ENCODE measurements around the gene PLBD1.

Gene PLBD1
- 0.04 to 0.06 reads per million in 2 experiments for total RNA-seq

GRCh38 chr12:14567351-14568162, at the start of gene PLBD1:
Gene PLBD1 (minus strand): TSS chr12:14567883. CDS start chr12:14567696, 187 bp downstream.
- DNase-seq (ENCODE audit: low read depth), result no peak

GRCh38 chr12:14614704-14615121, 47.0 kb upstream of the PLBD1 start:
- DNase-seq (ENCODE audit: low read depth), result no peak

- DNase-seq (ENCODE audit: low read depth), result no peak
Observed at GRCh38 chr12:14613718-14614117, 46.0 kb upstream of the PLBD1 start.

- DNase-seq (ENCODE audit: low read depth), result no peak
Observed at GRCh38 chr12:14612898-14613445, 45.3 kb upstream of the PLBD1 start.

GRCh38 chr12:14612250-14612649, 44.6 kb upstream of the PLBD1 start:
- DNase-seq (ENCODE audit: low read depth), result no peak

GRCh38 chr12:14611640-14612203, 44.0 kb upstream of the PLBD1 start:
- no peak for DNase-seq (ENCODE audit: low read depth)

- DNase-seq (ENCODE audit: low read depth), result no peak
Observed at GRCh38 chr12:14607568-14607967, 39.9 kb upstream of the PLBD1 start.

GRCh38 chr12:14605401-14605989, 37.8 kb upstream of the PLBD1 start:
- DNase-seq (ENCODE audit: low read depth), result no peak

GRCh38 chr12:14601692-14602478, 34.2 kb upstream of the PLBD1 start:
- DNase-seq (ENCODE audit: low read depth), result no peak

- no peak for DNase-seq (ENCODE audit: low read depth)
Observed at GRCh38 chr12:14597480-14597879, 29.8 kb upstream of the PLBD1 start.

GRCh38 chr12:14591719-14592118, 24.0 kb upstream of the PLBD1 start:
- DNase-seq (ENCODE audit: low read depth), result no peak

GRCh38 chr12:14589169-14590004, 21.7 kb upstream of the PLBD1 start:
- DNase-seq (ENCODE audit: low read depth), result no peak

- DNase-seq (ENCODE audit: low read depth), result no peak
Observed at GRCh38 chr12:14588571-14588970, 20.9 kb upstream of the PLBD1 start.

- no peak for DNase-seq (ENCODE audit: low read depth)
Observed at GRCh38 chr12:14578646-14579045, 11.0 kb upstream of the PLBD1 start.

- no peak for DNase-seq (ENCODE audit: low read depth)
Observed at GRCh38 chr12:14577344-14577743, 9.7 kb upstream of the PLBD1 start.

GRCh38 chr12:14576896-14577295, 9.2 kb upstream of the PLBD1 start:
- no peak for DNase-seq (ENCODE audit: low read depth)

GRCh38 chr12:14575585-14575984, 7.9 kb upstream of the PLBD1 start:
- no peak for DNase-seq (ENCODE audit: low read depth)

GRCh38 chr12:14573118-14573517, 5.4 kb upstream of the PLBD1 start:
- no peak for DNase-seq (ENCODE audit: low read depth)

- no peak for DNase-seq (ENCODE audit: low read depth)
Observed at GRCh38 chr12:14572401-14572800, 4.7 kb upstream of the PLBD1 start.

GRCh38 chr12:14571779-14572178, 4.1 kb upstream of the PLBD1 start:
- no peak for DNase-seq (ENCODE audit: low read depth)

- no peak for DNase-seq (ENCODE audit: low read depth)
Observed at GRCh38 chr12:14570231-14570630, 2.5 kb upstream of the PLBD1 start.
